Mesendoderm (in vitro differentiated cells): ENCODE results near the gene TSPAN33. TPM values are rescaled to one million over a fixed set of nuclear protein-coding genes. Genes with fewer than 3 reads are reported as not detected.
"Not testable (repeated sequence)": the region's sequence is repeated elsewhere in the genome, so short reads cannot be mapped to it uniquely, and the experiment has no call there.

Experiments used
- DNase-seq: peaks from one replicate; pipeline ENCODE4 v3.0.0; 2013
- H2AK5ac ChIP-seq: 2 replicates; pipeline ENCODE4 v1.6.1; 2013; ENCODE audit warnings: low read length, inconsistent platforms
- H2BK120ac ChIP-seq: 2 replicates; pipeline ENCODE4 v1.6.1; 2013; ENCODE audit warnings: low read depth, mild to moderate bottlenecking, low read length, moderate library complexity, mixed read lengths
- H2BK15ac ChIP-seq: replicated peaks from 2 replicates; pipeline ENCODE4 v1.6.1; 2013; ENCODE audit warnings: low read depth, mild to moderate bottlenecking, moderate library complexity
- H2BK5ac ChIP-seq: 2 replicates; pipeline ENCODE4 v1.6.1; 2013; ENCODE audit warnings: low read length, inconsistent platforms
- H3K18ac ChIP-seq: 2 replicates; pipeline ENCODE4 v1.6.1; 2013; ENCODE audit warnings: mild to moderate bottlenecking, low read length, mixed read lengths
- H3K23ac ChIP-seq: one replicate; pipeline ENCODE4 v1.6.1; 2013; ENCODE audit warnings: low read length
- H3K27ac ChIP-seq: 2 replicates; pipeline ENCODE4 v1.5.1; 2013; ENCODE audit warnings: low read depth, mild to moderate bottlenecking, inconsistent platforms, low read length, moderate library complexity
- H3K27me3 ChIP-seq: 2 replicates; pipeline ENCODE4 v1.6.1; 2013; ENCODE audit warnings: low read length, control low read depth, mild to moderate bottlenecking, inconsistent platforms; ENCODE audit not compliant: insufficient read depth, poor library complexity
- H3K36me3 ChIP-seq: 2 replicates; pipeline ENCODE4 v1.6.1; 2013; ENCODE audit warnings: low read length, inconsistent platforms; ENCODE audit not compliant: control insufficient read depth, insufficient read depth
- H3K4ac ChIP-seq: one replicate; pipeline ENCODE4 v1.6.1; 2013; ENCODE audit warnings: low read depth, mild to moderate bottlenecking, low read length, moderate library complexity
- H3K4me1 ChIP-seq: 2 replicates; pipeline ENCODE4 v1.6.1; 2013; ENCODE audit warnings: low read depth, low read length, inconsistent platforms; ENCODE audit not compliant: control insufficient read depth
- H3K4me2 ChIP-seq: 2 replicates; pipeline ENCODE4 v1.6.1; 2013; ENCODE audit warnings: low read length
- H3K4me3 ChIP-seq: 2 replicates; pipeline ENCODE4 v1.5.1; 2013; ENCODE audit warnings: mild to moderate bottlenecking, low read length
- H3K56ac ChIP-seq: one replicate; pipeline ENCODE4 v1.6.1; 2013; ENCODE audit warnings: low read length
- H3K79me1 ChIP-seq: 2 replicates; pipeline ENCODE4 v1.6.1; 2013; ENCODE audit warnings: low read length, inconsistent platforms
- H3K79me2 ChIP-seq: 2 replicates; pipeline ENCODE4 v1.6.1; 2013; ENCODE audit warnings: mild to moderate bottlenecking, low read length; ENCODE audit not compliant: control insufficient read depth, insufficient read depth
- H3K9ac ChIP-seq: 2 replicates; pipeline ENCODE4 v1.6.1; 2013; ENCODE audit warnings: low read length, inconsistent platforms
- H4K5ac ChIP-seq: one replicate; pipeline ENCODE4 v1.6.1; 2013; ENCODE audit warnings: low read length
- H4K8ac ChIP-seq: one replicate; pipeline ENCODE4 v1.6.1; 2013; ENCODE audit warnings: low read depth, mild to moderate bottlenecking, control low read depth, low read length, moderate library complexity
- WGBS: extraction: QIAGEN DNeasy Blood & Tissue Kit; methylation state at CpG from one replicate; pipeline ENCODE4 v1.1.7; 2013; ENCODE audit warnings: low lambda C conversion rate, missing lambda C conversion rate; ENCODE audit not compliant: insufficient coverage; ENCODE audit errors: extremely low coverage; 5-methylcytosine and 5-hydroxymethylcytosine counted together
- small RNA-seq: library from polyadenylated mRNA; stranded (forward); fragments of <200 nt; extraction: miRNeasy Mini kit (QIAGEN cat#:217004); gene quantifications from one replicate; pipeline ENCODE3, GENCODE V24; 2013; ENCODE audit not compliant: insufficient read depth

TSPAN33 gene

DNA sequence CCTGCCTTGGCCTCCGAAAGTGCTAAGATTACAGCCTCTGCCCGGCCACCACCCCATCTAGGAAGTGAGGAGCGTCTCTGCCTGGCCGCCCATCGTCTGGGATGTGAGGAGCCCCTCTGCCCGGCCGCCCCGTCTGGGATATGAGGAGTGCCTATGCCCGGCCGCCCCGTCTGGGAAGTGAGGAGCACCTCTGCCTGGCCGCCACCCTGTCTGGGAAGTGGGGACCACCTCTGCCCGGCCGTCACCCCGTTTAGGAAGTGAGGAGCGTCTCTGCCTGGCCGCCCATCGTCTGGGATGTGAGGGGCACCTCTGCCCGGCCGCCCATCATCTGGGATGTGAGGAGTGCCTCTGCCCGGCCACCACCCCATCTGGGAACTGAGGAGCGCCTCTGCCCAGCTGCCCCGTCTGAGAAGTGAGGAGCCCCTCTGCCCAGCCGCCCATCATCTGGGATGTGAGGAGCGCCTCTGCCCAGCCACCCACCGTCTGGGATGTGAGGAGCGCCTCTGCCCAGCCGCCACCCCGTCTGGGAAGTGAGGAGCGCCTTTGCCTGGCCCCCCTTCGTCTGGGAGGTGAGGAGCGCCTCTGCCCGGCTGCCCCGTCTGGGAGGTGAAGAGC is 71.7 kb downstream of the TSPAN33 start:
- H3K9ac ChIP-seq, H2BK120ac ChIP-seq, H3K4me2 ChIP-seq, H2BK15ac ChIP-seq, H4K5ac ChIP-seq, H2BK5ac ChIP-seq, H3K79me1 ChIP-seq, H3K27ac ChIP-seq, H3K18ac ChIP-seq, H3K79me2 ChIP-seq, H3K36me3 ChIP-seq, H3K4ac ChIP-seq, H3K23ac ChIP-seq, H3K56ac ChIP-seq, H3K4me1 ChIP-seq, H3K27me3 ChIP-seq, H4K8ac ChIP-seq, H3K4me3 ChIP-seq, H2AK5ac ChIP-seq: not testable (repeated sequence)
- DNase-seq = peak; percentile 14
- WGBS = no CpG with 5 or more reads among the region's 34 CpGs

- H2BK5ac ChIP-seq, H3K36me3 ChIP-seq, H4K5ac ChIP-seq, H3K23ac ChIP-seq, H3K4me1 ChIP-seq, H2BK15ac ChIP-seq, H3K27me3 ChIP-seq, H3K27ac ChIP-seq, H3K4me3 ChIP-seq, H3K79me1 ChIP-seq, DNase-seq, H3K79me2 ChIP-seq, H3K4ac ChIP-seq, H3K18ac ChIP-seq, H2AK5ac ChIP-seq, H3K4me2 ChIP-seq, H3K9ac ChIP-seq, H3K56ac ChIP-seq, H4K8ac ChIP-seq, H2BK120ac ChIP-seq: not testable (repeated sequence)
- no CpG with 5 or more reads among the region's 8 CpGs for WGBS
These were observed 72.4 kb downstream of the TSPAN33 start for GRCh38 chr7:129216821-129217416.

- Histone ChIP-seq H3K36me3 (no peaks in the 10 kb centered on the region), H2AK5ac (no peak overlapping the region), H3K27ac (no peak overlapping the region), H4K5ac (no peak overlapping the region), H2BK5ac (no peak overlapping the region), H3K4me3 (no peak overlapping the region), H2BK15ac (no peak overlapping the region), H3K4me1 (no peaks in the 10 kb centered on the region), H3K79me2 (no peaks in the 10 kb centered on the region), H3K27me3 (no peaks in the 10 kb centered on the region), H3K9ac (no peak overlapping the region), H3K4me2 (no peak overlapping the region), H4K8ac (no peak overlapping the region), H3K23ac (no peak overlapping the region), H3K18ac (no peak overlapping the region), H2BK120ac (no peak overlapping the region), H3K4ac (no peak overlapping the region), H3K79me1 (no peaks in the 10 kb centered on the region), H3K56ac (no peak overlapping the region)
- DNase-seq = peak; percentile 90
- no CpG with 5 or more reads among the region's 9 CpGs for WGBS
These were observed 74.1 kb downstream of the TSPAN33 start for GRCh38 chr7:129218514-129219062.

- H3K9ac ChIP-seq, H4K5ac ChIP-seq, H3K4ac ChIP-seq, H2BK15ac ChIP-seq, H2AK5ac ChIP-seq, H3K27me3 ChIP-seq, DNase-seq, H3K4me1 ChIP-seq, H2BK5ac ChIP-seq, H3K23ac ChIP-seq, H3K18ac ChIP-seq, H3K4me3 ChIP-seq, H3K79me1 ChIP-seq, H3K79me2 ChIP-seq, H3K27ac ChIP-seq, H3K4me2 ChIP-seq, H3K36me3 ChIP-seq, H4K8ac ChIP-seq, H3K56ac ChIP-seq, H2BK120ac ChIP-seq: not testable (repeated sequence)
- WGBS = no CpG with 5 or more reads among the region's 4 CpGs
These were observed 74.7 kb downstream of the TSPAN33 start for GRCh38 chr7:129219166-129219565.

Small RNA genes lying within 50 kb of the gene (small RNA-seq; reads per million reads assigned to genes)
- not detected for gene RNY1P11
